Effector memory CD4-positive, alpha-beta T cell (primary cell): ENCODE data around the gene JAZF1.

Experiments
- DNase-seq, 3 donors: peaks; one replicate each; pipeline ENCODE4 v3.0.0-alpha.2; 2020
- H3K27ac ChIP-seq: 2 replicates; pipeline ENCODE4 v1.7.0; 2013; ENCODE audit warnings: mild to moderate bottlenecking, low read length, moderate library complexity; ENCODE audit not compliant: insufficient read depth, poor library complexity, severe bottlenecking
- H3K27me3 ChIP-seq: replicated peaks from 2 replicates; pipeline ENCODE4 v1.7.0; 2013; ENCODE audit warnings: mild to moderate bottlenecking, low read length; ENCODE audit not compliant: insufficient read depth, control insufficient read depth, poor library complexity, severe bottlenecking
- H3K36me3 ChIP-seq: 2 replicates; pipeline ENCODE4 v1.7.0; 2013; ENCODE audit warnings: mild to moderate bottlenecking, low read length, moderate library complexity; ENCODE audit not compliant: control insufficient read depth, insufficient read depth
- H3K4me1 ChIP-seq: 2 replicates; pipeline ENCODE4 v1.7.0; 2013; ENCODE audit warnings: low read length, mild to moderate bottlenecking; ENCODE audit not compliant: control insufficient read depth, insufficient read depth, poor library complexity, severe bottlenecking
- H3K4me3 ChIP-seq: 2 replicates; pipeline ENCODE4 v1.7.0; 2013; ENCODE audit warnings: low read length, low read depth, mild to moderate bottlenecking; ENCODE audit not compliant: insufficient read depth, poor library complexity, severe bottlenecking
- H3K9me3 ChIP-seq: 2 replicates; pipeline ENCODE4 v1.7.0; 2013; ENCODE audit warnings: mild to moderate bottlenecking, low read length, moderate library complexity; ENCODE audit not compliant: control insufficient read depth

The JAZF1 gene

DNA sequence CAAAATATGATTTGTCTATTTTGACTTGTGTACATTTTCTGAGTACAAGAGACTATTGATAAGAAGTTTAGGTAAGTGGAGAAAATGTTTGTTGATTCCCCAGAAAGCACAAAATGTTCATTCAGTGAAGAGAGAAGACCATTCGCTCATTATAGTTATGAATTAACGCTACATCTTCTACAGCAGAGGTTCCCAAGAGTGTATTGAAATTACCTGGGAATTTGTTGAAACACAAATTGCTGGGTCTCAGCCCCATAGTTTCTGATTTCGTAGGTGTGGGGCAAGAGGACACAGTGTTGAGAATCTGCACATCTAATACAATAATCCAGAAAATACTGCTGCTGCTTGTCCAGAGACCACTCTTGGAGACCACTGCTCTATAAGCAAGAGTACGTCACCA, 24.2 kb downstream of the JAZF1 start:
- Histone ChIP-seq H3K36me3 (no peaks in the 10 kb centered on the region), H3K27me3 (no peaks in the 10 kb centered on the region), H3K4me1 (peaks cover 11% of the 10 kb centered on the region), H3K4me3 (no peak overlapping the region), H3K9me3 (no peaks in the 10 kb centered on the region), H3K27ac (no peak overlapping the region)
- DNase-seq = no peak

DNA sequence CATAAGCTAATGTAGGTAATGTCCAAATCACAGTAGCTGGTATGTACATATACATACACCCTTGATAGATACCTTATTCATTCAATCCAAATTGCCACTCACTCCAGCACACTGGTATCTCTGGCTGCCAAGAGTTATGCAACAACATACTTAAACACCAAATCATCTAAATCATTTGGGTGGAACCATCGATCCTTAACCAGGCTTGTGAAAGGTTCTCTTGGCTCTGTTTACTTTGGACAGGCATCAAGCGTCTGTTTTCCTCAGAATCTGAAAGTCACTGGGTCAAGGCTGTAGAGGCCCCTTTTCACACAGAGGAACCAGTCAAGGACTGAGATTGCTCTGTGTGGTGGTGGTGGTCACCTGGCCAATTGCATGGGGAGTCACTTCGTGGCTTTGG, 24.6 kb downstream of the JAZF1 start:
- Histone ChIP-seq H3K4me3 (no peak overlapping the region), H3K27me3 (no peaks in the 10 kb centered on the region), H3K4me1 (peaks cover 11% of the 10 kb centered on the region), H3K9me3 (no peaks in the 10 kb centered on the region), H3K27ac (no peak overlapping the region), H3K36me3 (no peaks in the 10 kb centered on the region)
- no peak for DNase-seq

DNA sequence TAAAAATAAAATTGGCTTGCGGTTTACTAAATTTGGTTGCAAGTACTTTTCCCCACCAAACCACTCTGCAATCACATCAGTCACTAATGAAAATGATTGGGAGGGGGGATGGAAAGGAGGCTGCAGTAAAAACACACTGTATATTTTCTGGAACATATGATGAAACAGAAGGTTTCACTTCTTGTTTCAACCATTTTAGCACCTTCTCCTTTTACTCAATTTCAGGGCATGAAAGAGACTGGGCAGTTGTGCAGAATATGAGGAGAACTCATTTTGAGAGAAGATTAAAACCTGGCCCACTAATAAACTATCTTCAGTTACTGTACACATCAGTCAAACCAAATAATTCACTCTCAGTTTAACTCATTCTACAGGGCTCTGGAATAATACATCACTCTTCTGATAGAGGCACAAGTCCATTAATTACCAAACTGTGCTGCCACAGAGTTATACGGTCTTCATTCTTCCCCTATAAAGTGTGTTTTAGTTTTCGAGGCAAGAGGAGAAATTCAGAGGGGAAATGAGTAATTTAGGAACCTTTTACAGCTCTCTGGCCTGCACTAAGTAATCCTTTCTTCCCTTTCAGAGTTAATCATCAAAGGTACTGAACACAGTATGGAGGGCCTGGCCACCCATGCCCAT, 25.5 kb downstream of the JAZF1 start:
- Histone ChIP-seq H3K36me3 (no peaks in the 10 kb centered on the region), H3K9me3 (no peaks in the 10 kb centered on the region), H3K4me3 (no peak overlapping the region), H3K4me1 (peaks cover 11% of the 10 kb centered on the region), H3K27ac (no peak overlapping the region), H3K27me3 (no peaks in the 10 kb centered on the region)
- no peak for DNase-seq

DNA sequence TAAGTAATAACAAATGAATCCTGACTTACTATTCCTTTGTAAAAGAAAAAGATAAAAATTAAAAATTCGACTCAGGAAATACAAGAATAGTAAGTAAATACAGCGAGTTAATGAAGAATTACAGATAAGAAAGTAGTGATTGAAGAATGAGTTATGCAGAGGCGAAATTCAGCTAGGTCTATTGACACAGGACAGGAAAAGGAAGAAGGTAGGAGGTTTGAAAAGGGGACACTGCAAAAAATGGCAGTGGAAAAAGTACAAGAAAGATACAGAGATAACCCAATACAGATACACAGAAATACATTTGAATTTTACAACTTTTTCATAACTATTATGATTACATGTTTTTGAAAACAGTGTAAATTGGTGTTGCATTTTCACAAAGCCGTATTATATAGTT, 28.0 kb downstream of the JAZF1 start:
- Histone ChIP-seq H3K4me1 (peaks cover 11% of the 10 kb centered on the region), H3K27ac (no peak overlapping the region), H3K9me3 (no peaks in the 10 kb centered on the region), H3K36me3 (no peaks in the 10 kb centered on the region), H3K4me3 (no peak overlapping the region), H3K27me3 (no peaks in the 10 kb centered on the region)
- no peak for DNase-seq

DNA sequence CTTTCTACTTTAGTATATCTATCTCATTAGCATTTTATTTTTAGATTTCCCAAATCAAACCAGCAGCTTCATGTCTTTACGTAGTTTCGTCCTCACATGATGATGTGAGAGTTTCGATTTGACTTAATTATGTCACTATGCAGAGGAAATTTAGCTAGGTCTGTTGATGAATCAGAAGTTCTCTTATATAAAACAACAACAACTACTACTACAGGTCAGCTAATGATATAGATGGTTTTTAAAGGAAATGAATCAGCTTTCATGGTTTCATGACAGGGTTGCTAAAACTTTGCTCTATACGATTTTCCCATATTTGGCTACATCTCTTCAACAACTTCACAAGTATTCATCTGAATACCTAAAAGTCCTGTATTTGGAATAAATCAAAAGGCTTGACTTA, 28.6 kb downstream of the JAZF1 start:
- Histone ChIP-seq H3K4me1 (peaks cover 11% of the 10 kb centered on the region), H3K27ac (no peak overlapping the region), H3K4me3 (no peak overlapping the region), H3K27me3 (no peaks in the 10 kb centered on the region), H3K9me3 (no peaks in the 10 kb centered on the region), H3K36me3 (no peaks in the 10 kb centered on the region)
- DNase-seq = no peak

DNA sequence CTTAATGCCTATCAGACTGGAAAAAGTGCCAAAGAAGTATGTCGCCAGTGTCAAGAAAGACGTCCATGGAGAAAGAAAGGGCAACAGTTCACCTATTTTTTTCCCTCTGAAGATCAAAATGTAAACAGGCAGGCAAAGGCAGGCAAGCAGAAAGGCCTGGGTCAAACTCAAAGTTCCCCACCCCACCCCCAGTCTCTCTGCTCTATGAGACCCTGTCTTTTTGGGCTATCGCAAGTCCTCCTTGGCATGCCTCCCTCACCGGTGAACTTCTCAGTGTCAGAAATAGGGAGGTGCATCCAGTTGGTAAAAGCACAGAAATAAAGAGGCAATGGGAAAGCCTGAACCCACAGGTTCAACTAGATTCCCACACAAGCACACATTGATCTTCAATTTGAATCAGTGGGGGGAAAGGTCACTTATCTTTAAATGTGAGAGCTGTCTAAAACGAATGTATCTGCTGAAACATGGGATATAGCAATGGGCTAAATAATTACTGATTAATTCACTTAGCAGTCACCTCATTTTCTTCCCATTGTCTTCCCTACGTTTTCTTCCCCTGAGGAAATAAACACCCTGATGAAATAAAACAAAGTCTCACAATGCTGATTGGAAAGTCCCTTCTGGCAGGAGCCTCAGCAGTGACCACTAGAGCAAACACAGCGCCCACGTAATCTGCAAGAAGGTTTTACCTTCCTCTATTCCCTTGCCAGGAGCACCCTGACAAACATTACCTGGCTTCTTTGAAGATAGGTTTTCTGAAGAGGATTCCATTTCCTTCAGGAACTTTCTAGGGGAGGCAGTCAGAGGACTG, 31.1 kb downstream of the JAZF1 start:
- peaks cover 7% of the 10 kb centered on the region for H3K4me1 ChIP-seq
- DNase-seq = no peak
- H3K36me3 ChIP-seq = no peaks in the 10 kb centered on the region
- H3K4me3 ChIP-seq = no peak overlapping the region
- no peak overlapping the region for H3K27ac ChIP-seq
- H3K9me3 ChIP-seq = no peaks in the 10 kb centered on the region
- no peaks in the 10 kb centered on the region for H3K27me3 ChIP-seq

DNA sequence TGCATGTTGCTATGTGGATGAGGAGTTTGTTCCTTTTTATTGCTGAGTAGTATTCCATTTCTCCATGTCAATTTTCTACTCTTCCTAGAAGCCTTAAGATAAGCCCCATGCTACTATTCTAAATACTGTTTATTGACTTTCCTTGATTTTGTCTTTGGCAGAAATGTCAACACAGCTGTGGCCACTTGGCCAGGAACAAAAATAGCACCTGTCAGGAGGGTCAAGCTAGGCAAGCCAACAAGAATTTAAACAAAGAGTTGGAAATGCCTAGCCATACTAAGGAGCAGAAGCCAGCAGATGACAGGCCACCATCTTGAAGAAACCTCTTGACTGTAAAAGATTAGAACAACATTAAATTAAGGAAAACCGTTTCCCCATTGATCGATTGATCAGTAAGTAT, 34.7 kb downstream of the JAZF1 start:
- no peaks in the 10 kb centered on the region for H3K4me1 ChIP-seq
- H3K4me3 ChIP-seq = no peak overlapping the region
- no peaks in the 10 kb centered on the region for H3K27me3 ChIP-seq
- no peaks in the 10 kb centered on the region for H3K36me3 ChIP-seq
- DNase-seq = no peak
- H3K9me3 ChIP-seq = no peaks in the 10 kb centered on the region
- H3K27ac ChIP-seq = no peak overlapping the region

DNA sequence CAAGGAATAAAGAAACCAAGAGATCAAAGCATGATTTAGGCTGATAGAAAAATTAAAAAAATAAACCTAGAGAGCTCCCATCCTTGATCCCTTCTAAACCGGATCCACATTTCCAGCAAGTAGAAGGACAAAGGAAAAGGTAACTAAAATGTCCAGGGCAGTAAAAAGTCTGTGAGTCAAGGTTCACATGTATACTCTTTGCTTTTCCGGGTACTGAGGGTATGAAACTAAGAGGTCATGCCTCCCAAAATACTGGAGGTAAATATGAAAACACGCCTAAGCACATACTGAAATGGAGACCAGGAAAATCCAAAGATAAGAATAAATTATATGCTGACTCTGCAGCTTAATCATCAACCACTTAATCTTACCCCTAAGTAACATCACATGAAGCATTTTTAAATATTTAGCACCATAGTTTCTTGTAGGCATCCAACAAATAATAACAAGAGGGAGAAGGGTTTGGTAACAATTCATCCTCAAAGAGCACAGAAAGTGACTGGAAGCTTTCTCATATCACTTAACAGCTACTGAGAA, 35.4 kb downstream of the JAZF1 start:
- Histone ChIP-seq H3K27me3 (no peaks in the 10 kb centered on the region), H3K27ac (no peak overlapping the region), H3K4me3 (no peak overlapping the region), H3K36me3 (no peaks in the 10 kb centered on the region), H3K9me3 (no peaks in the 10 kb centered on the region), H3K4me1 (no peaks in the 10 kb centered on the region)
- no peak for DNase-seq

DNA sequence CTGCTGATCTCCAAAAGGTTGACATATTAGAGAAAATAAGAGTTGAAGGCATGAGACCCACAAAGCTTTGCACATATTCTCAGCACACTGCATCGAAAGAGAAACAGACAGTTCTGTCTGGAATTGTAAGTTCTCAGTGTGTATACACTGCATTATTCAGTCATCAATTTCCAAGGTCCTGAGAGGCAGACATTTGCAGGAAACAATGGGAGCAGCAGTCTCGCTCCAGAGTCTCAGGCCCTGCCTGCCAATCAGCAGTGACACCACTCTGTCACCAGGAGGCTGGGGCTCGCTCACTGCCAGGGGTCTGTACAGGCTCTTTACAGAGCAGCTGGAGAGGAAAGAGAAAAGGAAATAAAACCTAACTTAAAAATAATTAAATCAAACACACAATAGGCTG, 36.3 kb downstream of the JAZF1 start:
- Histone ChIP-seq H3K36me3 (no peaks in the 10 kb centered on the region), H3K4me1 (no peaks in the 10 kb centered on the region), H3K27me3 (no peaks in the 10 kb centered on the region), H3K4me3 (no peak overlapping the region), H3K9me3 (no peaks in the 10 kb centered on the region), H3K27ac (no peak overlapping the region)
- no peak for DNase-seq

DNA sequence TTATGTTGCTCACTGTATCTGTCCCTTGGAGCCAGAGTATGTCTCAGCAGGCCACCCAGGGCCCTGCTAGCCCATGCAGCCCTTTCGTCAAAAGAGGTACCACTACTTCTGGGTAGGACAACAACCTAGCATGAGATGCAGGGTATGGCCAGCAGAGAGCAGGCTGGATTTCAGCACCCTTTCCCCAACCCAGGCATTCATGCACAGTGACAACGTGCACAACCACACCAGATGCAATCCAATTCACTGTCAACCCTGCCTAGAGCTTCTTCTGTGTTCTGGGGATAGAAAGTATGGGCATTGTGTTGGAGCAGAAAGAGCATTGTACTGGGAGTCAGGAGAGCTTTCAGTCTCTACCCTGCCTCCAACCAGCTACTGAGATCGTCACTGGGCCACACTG, 37.9 kb downstream of the JAZF1 start:
- H3K4me1 ChIP-seq = no peaks in the 10 kb centered on the region
- H3K9me3 ChIP-seq = no peaks in the 10 kb centered on the region
- no peak for DNase-seq
- no peak overlapping the region for H3K27ac ChIP-seq
- H3K27me3 ChIP-seq = no peaks in the 10 kb centered on the region
- no peaks in the 10 kb centered on the region for H3K36me3 ChIP-seq
- no peak overlapping the region for H3K4me3 ChIP-seq
